ENCODE results near the gene CFL1. TPM values are rescaled to one million over a fixed set of nuclear protein-coding genes. Genes with fewer than 3 reads are reported as not detected.

Gene CFL1
- total and polyA plus RNA-seq, 2 of the 4 experiments (the other 2 are of a cell fraction): 960 to 2,231 TPM

DNA sequence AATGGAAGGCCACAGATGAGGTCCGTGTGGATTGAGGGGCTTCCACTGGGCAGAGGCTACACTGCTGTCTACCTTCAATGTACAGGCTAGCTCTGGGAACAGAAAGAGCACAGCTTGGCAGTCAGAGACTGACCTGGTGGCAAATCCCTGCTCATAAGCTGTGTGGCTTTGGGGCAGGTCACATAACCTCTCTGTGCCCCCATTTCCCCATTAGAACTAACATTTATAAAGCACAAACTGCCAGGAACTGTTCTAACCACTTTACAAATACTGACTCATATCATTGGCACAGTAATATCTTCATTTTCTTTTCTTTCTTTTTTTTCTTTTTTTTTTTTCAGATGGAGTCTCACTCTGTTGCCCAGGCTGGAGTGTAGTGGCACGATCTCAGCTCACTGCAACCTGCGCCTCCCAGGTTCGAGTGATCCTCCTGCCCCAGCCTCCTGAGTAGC is 39.1 kb upstream of the CFL1 start:
- dilution Hi-C loops (cut with HindIII; ENCODE audit: low sequenced_read_pairs, unreplicated experiment): no loop called here
- Histone ChIP-seq H3K27me3 (ENCODE audit: control insufficient read depth, insufficient read depth, low read length) (no peaks in the 10 kb centered on the region), H3K27ac (ENCODE audit: insufficient read depth, low read length) (peak overlapping the region; percentile 86), H2BK120ac (ENCODE audit: low read depth, low read length) (peak overlapping the region; percentile 58), H3K9ac (ENCODE audit: low read depth, low read length) (peak overlapping the region; percentile 54; the same call in 1 of the 2 replicates), H4K20me1 (ENCODE audit: insufficient read depth, low read length) (peaks cover 76% of the 10 kb centered on the region), H3K4ac (ENCODE audit: low read depth, low read length) (peak overlapping the region; percentile 93), H3K9me3 (ENCODE audit: control insufficient read depth, insufficient read depth, low read length) (no peaks in the 10 kb centered on the region), H3K18ac (ENCODE audit: low read depth, low read length) (peak overlapping the region; percentile 8; the same call in 1 of the 2 replicates), H3K4me1 (ENCODE audit: control insufficient read depth, insufficient read depth, low read length) (peaks cover 38% of the 10 kb centered on the region), H2BK20ac (ENCODE audit: low read depth, low read length) (peak overlapping the region; percentile 12; the same call in 1 of the 2 replicates), H2BK5ac (ENCODE audit: low read depth, low read length, poor library complexity, severe bottlenecking) (peak overlapping the region; percentile 98), H4K8ac (ENCODE audit: low read depth in 2 of 2, low read length in 2 of 2) (peak overlapping the region; percentile 84 to 93; a peak in 3 of 4 replicates), H3K4me3 (ENCODE audit: insufficient read depth, low read depth, low read length) (peak overlapping the region; percentile 98; the same call in 1 of the 2 replicates), H3K79me1 (ENCODE audit: low read depth in 1 of 2, low read length in 2 of 2) (peaks cover 10 to 30% of the 10 kb centered on the region in 2 experiments), H3K14ac (replicated peaks; ENCODE audit: low read depth, low read length) (peak overlapping the region; percentile 97), H2AFZ (replicated peaks; ENCODE audit: low read length, poor library complexity) (peak overlapping the region; percentile 59), H4K5ac (ENCODE audit: low read depth, low read length) (peak overlapping the region; percentile 14), H3K9me1 (ENCODE audit: insufficient read depth, low read length) (peaks cover 9% of the 10 kb centered on the region; the same call in 1 of the 2 replicates), H3K4me2 (ENCODE audit: low read depth, low read length) (peak overlapping the region; percentile 90), H2BK15ac (ENCODE audit: low read depth, low read length) (no peak overlapping the region), H2AK5ac (ENCODE audit: low read depth, low read length) (peak overlapping the region; percentile 16), H3K56ac (ENCODE audit: extremely low read depth, insufficient read depth, low read length) (peak overlapping the region; percentile 62; the same call in 1 of the 2 replicates), H3K36me3 (ENCODE audit: control insufficient read depth, insufficient read depth, low read length) (peaks cover 40% of the 10 kb centered on the region), H2AK9ac (replicated peaks; ENCODE audit: low read depth, low read length, poor library complexity) (peak overlapping the region; percentile 92), H4K91ac (ENCODE audit: insufficient read depth, low read depth, low read length) (peak overlapping the region; percentile 17), H3K23ac (ENCODE audit: low read depth, low read length) (peak overlapping the region; percentile 99)
- ATAC-seq (ENCODE audit: low read depth) (no peak), DNase-seq (no peak)
- no TSS peak for BruUV-seq (replicated peaks)
- no peak for TF ChIP-seq SMC3 (IDR thresholded peaks at IDR 0.05; ENCODE audit: low read depth, low read length)
- no peak for TF ChIP-seq RFX5 (IDR thresholded peaks at IDR 0.05; ENCODE audit: low read depth, low read length)
- TF ChIP-seq MAZ (IDR thresholded peaks at IDR 0.05; ENCODE audit: borderline replicate concordance, low read depth, low read length): no peak
- TF ChIP-seq POLR2A (IDR thresholded peaks at IDR 0.05; ENCODE audit: low read depth, low read length): no peak; the same call in 1 of the 2 replicates
- TF ChIP-seq, protein P1, sequence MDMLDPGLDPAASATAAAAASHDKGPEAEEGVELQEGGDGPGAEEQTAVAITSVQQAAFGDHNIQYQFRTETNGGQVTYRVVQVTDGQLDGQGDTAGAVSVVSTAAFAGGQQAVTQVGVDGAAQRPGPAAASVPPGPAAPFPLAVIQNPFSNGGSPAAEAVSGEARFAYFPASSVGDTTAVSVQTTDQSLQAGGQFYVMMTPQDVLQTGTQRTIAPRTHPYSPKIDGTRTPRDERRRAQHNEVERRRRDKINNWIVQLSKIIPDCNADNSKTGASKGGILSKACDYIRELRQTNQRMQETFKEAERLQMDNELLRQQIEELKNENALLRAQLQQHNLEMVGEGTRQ (IDR thresholded peaks at IDR 0.05; ENCODE audit: low read depth, low read length): no peak
- TF ChIP-seq MXI1 (IDR thresholded peaks at IDR 0.05; ENCODE audit: borderline replicate concordance, low read depth, low read length): no peak
- TF ChIP-seq CHD1 (IDR thresholded peaks at IDR 0.05; ENCODE audit: low read depth, low read length): no peak
- no peak for TF ChIP-seq FOS (IDR thresholded peaks at IDR 0.05; ENCODE audit: low read depth, low read length)
- in situ Hi-C loops (cut with MboI; ENCODE audit: low sequenced_read_pairs): no loop called here
- intact Hi-C loops (cut with micrococcal nuclease): no loop called here
- WGBS, 2 experiments (ENCODE audit: extremely low coverage in 2 of 2, insufficient read length in 1 of 2): no CpG with 5 or more reads among the region's 4 CpGs
- CTCF ChIA-PET: no interaction called here
- POLR2A ChIA-PET (ENCODE audit: unreplicated experiment): interaction anchor here (0.6 kb wide), 4 partner anchors 9 to 290 kb away, joined by 3 to 10 read pairs (median 4); partner anchors contain the start of gene FIBP
